Small intestine (tissue), 7 donors: ENCODE results near the gene SLC23A2. TPM values are rescaled to one million over a fixed set of nuclear protein-coding genes. Genes with fewer than 3 reads are reported as not detected.
"Not testable (repeated sequence)": the region's sequence is repeated elsewhere in the genome, so short reads cannot be mapped to it uniquely, and the experiment has no call there.

Experiments used
- DNase-seq, 2 donors: peaks; one replicate each; pipeline versions ENCODE4 v3.0.0 to v3.0.0-alpha.2; 2013
- FAIRE-seq: peaks from 2 replicates; lab custom pipeline; 2012; peaks lifted over from hg19 to GRCh38; lab: Jason Lieb, UNC
- H3K27ac ChIP-seq, 3 donors: one replicate each; pipeline ENCODE4 v1.5.1; 2013; ENCODE audit warnings: low read length in 2 of 3, mild to moderate bottlenecking in 2 of 3, control low read depth in 1 of 3, inconsistent platforms in 1 of 3, low read depth in 1 of 3, moderate library complexity in 1 of 3
- H3K27me3 ChIP-seq, 3 donors: one replicate each; pipeline ENCODE4 v1.6.1; 2013; ENCODE audit warnings: low read length in 3 of 3, inconsistent platforms in 1 of 3; ENCODE audit not compliant: control insufficient read depth in 3 of 3, insufficient read depth in 3 of 3
- H3K36me3 ChIP-seq, 3 donors: one replicate each; pipeline ENCODE4 v1.6.1; 2013; ENCODE audit warnings: low read length in 3 of 3, inconsistent platforms in 1 of 3, low read depth in 1 of 3, mild to moderate bottlenecking in 1 of 3, moderate library complexity in 1 of 3; ENCODE audit not compliant: control insufficient read depth in 3 of 3, insufficient read depth in 2 of 3
- H3K4me1 ChIP-seq, 3 donors: one replicate each; pipeline ENCODE4 v1.6.1; 2013; ENCODE audit warnings: low read length in 2 of 3, inconsistent platforms in 1 of 3, low read depth in 1 of 3, mild to moderate bottlenecking in 1 of 3, moderate library complexity in 1 of 3; ENCODE audit not compliant: control insufficient read depth in 3 of 3, insufficient read depth in 2 of 3
- H3K4me3 ChIP-seq, 3 donors: one replicate each; pipeline ENCODE4 v1.5.1; 2013; ENCODE audit warnings: low read length in 3 of 3, control low read depth in 1 of 3, inconsistent platforms in 1 of 3, low read depth in 1 of 3, mild to moderate bottlenecking in 1 of 3, moderate library complexity in 1 of 3
- H3K9me3 ChIP-seq, 2 donors: one replicate each; pipeline ENCODE4 v1.6.1; 2013; ENCODE audit warnings: low read depth in 1 of 2, low read length in 1 of 2; ENCODE audit not compliant: control insufficient read depth in 2 of 2, insufficient read depth in 1 of 2
- WGBS, 3 donors: extraction: QIAGEN DNeasy Blood & Tissue Kit; methylation state at CpG; one replicate each; pipeline ENCODE4 v1.1.7; 2013; 5-methylcytosine and 5-hydroxymethylcytosine counted together
- polyA plus RNA-seq, 4 donors: library from polyadenylated mRNA; stranded (reverse) in 3 of 4; unstranded in 1 of 4; fragments of 200-250 nt in 3 of 4; fragments of 120-200 nt in 1 of 4; gene quantifications; one replicate each; pipeline versions ENCODE4 v1.2.1 to v1.2.3, GENCODE V29; 2013
- donor health status: healthy with polysubstance abuse.
- donor health status: control.
- donor health status: control.
- donor health status: Bipolar disorder and iron deficiency.
- donor health status: healthy.

The SLC23A2 gene
- polyA plus RNA-seq, 4 donors: 1.4 to 8.2 (median 4.3) TPM

- no peaks in the 10 kb centered on the region for H3K27me3 ChIP-seq
- WGBS, 3 donors: 88 to 98% (median 98%) methylated on average over 4 of the region's 4 CpGs
- no peak overlapping the region for H3K27ac ChIP-seq
- DNase-seq (no peak), FAIRE-seq (no peak)
- no peaks in the 10 kb centered on the region for H3K4me1 ChIP-seq
- H3K9me3 ChIP-seq: no peaks in the 10 kb centered on the region
- no peak overlapping the region for H3K4me3 ChIP-seq
- no peaks in the 10 kb centered on the region for H3K36me3 ChIP-seq
Observed at GRCh38 chr20:5024982-5025381, 23.7 kb upstream of the SLC23A2 start.

- no peaks in the 10 kb centered on the region for H3K36me3 ChIP-seq
- no peak for FAIRE-seq
- no peaks in the 10 kb centered on the region for H3K4me1 ChIP-seq
- no peak overlapping the region for H3K4me3 ChIP-seq
- H3K27me3 ChIP-seq: no peaks in the 10 kb centered on the region
- H3K27ac ChIP-seq: no peak overlapping the region
- no peaks in the 10 kb centered on the region for H3K9me3 ChIP-seq
- no peak for DNase-seq
- 83 to 95% (median 93%) methylated on average over 6 of the region's 6 CpGs for WGBS, 3 donors
Observed at GRCh38 chr20:5024103-5024502, 22.8 kb upstream of the SLC23A2 start.

GRCh38 chr20:5023171-5023570 is 21.9 kb upstream of the SLC23A2 start:
- not testable (repeated sequence) for H3K36me3 ChIP-seq, DNase-seq, FAIRE-seq, H3K4me1 ChIP-seq, H3K4me3 ChIP-seq, H3K9me3 ChIP-seq, H3K27ac ChIP-seq, H3K27me3 ChIP-seq
- 50 to 80% (median 71%) methylated on average over 3 to 4 of the region's 4 CpGs for WGBS, 3 donors

- Histone ChIP-seq H3K27ac (no peak overlapping the region), H3K36me3 (no peaks in the 10 kb centered on the region), H3K4me3 (no peak overlapping the region), H3K27me3 (no peaks in the 10 kb centered on the region), H3K4me1 (no peaks in the 10 kb centered on the region), H3K9me3 (no peaks in the 10 kb centered on the region)
- 58 to 78% (median 65%) methylated on average over 5 of the region's 5 CpGs for WGBS, 3 donors
- DNase-seq: no peak
- no peak for FAIRE-seq
Observed at GRCh38 chr20:5020760-5021159, 19.4 kb upstream of the SLC23A2 start.

- Histone ChIP-seq H3K36me3 (no peaks in the 10 kb centered on the region), H3K27ac (no peak overlapping the region), H3K27me3 (no peaks in the 10 kb centered on the region), H3K9me3 (no peaks in the 10 kb centered on the region), H3K4me1 (no peaks in the 10 kb centered on the region), H3K4me3 (no peak overlapping the region)
- no peak for DNase-seq
- FAIRE-seq: no peak
- 58 to 82% (median 66%) methylated on average over 8 of the region's 8 CpGs for WGBS, 3 donors
Observed at GRCh38 chr20:5013682-5014447, 12.6 kb upstream of the SLC23A2 start.

GRCh38 chr20:5008759-5009158 is 7.4 kb upstream of the SLC23A2 start:
- 41 to 61% (median 44%) methylated on average over 5 of the region's 5 CpGs for WGBS, 3 donors
- FAIRE-seq (no peak), DNase-seq (no peak)
- H3K36me3 ChIP-seq: no peaks in the 10 kb centered on the region
- no peaks in the 10 kb centered on the region for H3K9me3 ChIP-seq
- H3K4me3 ChIP-seq: no peak overlapping the region
- no peak overlapping the region for H3K27ac ChIP-seq
- no peaks in the 10 kb centered on the region for H3K27me3 ChIP-seq
- no peaks in the 10 kb centered on the region for H3K4me1 ChIP-seq

GRCh38 chr20:5005326-5005725 is 4.0 kb upstream of the SLC23A2 start:
- H3K4me1 ChIP-seq: no peaks in the 10 kb centered on the region
- FAIRE-seq: no peak
- H3K27me3 ChIP-seq: peaks cover 0 to 3% (median 0%) of the 10 kb centered on the region in 3 donors
- H3K4me3 ChIP-seq: no peak overlapping the region
- no peaks in the 10 kb centered on the region for H3K36me3 ChIP-seq
- no peak for DNase-seq
- H3K27ac ChIP-seq: no peak overlapping the region
- no peaks in the 10 kb centered on the region for H3K9me3 ChIP-seq
- WGBS, 3 donors: 68 to 75% (median 74%) methylated on average over 4 of the region's 4 CpGs

GRCh38 chr20:5004825-5005224 is 3.5 kb upstream of the SLC23A2 start:
- H3K27me3 ChIP-seq, FAIRE-seq, DNase-seq, H3K27ac ChIP-seq, H3K36me3 ChIP-seq, H3K4me3 ChIP-seq, H3K9me3 ChIP-seq, H3K4me1 ChIP-seq: not testable (repeated sequence)
- WGBS, 3 donors: 90 to 95% (median 94%) methylated on average over 8 of the region's 8 CpGs

- no peak overlapping the region for H3K27ac ChIP-seq
- no peaks in the 10 kb centered on the region for H3K36me3 ChIP-seq
- 48 to 63% (median 55%) methylated on average over 3 of the region's 3 CpGs for WGBS, 3 donors
- H3K9me3 ChIP-seq: no peaks in the 10 kb centered on the region
- FAIRE-seq: no peak
- H3K4me3 ChIP-seq: no peak overlapping the region
- H3K4me1 ChIP-seq: peaks cover 3 to 6% (median 5%) of the 10 kb centered on the region in 3 donors
- H3K27me3 ChIP-seq: peaks cover 0 to 3% (median 0%) of the 10 kb centered on the region in 3 donors
- no peak for DNase-seq
Observed at GRCh38 chr20:5003626-5004025, 2.3 kb upstream of the SLC23A2 start.
